ENCODE results near the gene NTMT1.

Gene NTMT1

GRCh38 chr9:129614932-129615331 is 11.0 kb upstream of the NTMT1 start:
- H3K4me3 ChIP-seq (ENCODE audit: low read depth in 1 of 5, low read length in 5 of 5) = no peak overlapping the region
- no peak overlapping the region for H3K27ac ChIP-seq (ENCODE audit: low read depth, low read length)
- H3K4me1 ChIP-seq (ENCODE audit: control insufficient read depth in 5 of 5, insufficient read depth in 5 of 5, low read length in 5 of 5) = peaks cover 0 to 15% (median 12%) of the 10 kb centered on the region in 5 donors
- no peaks in the 10 kb centered on the region for H3K36me3 ChIP-seq (ENCODE audit: control insufficient read depth in 5 of 5, insufficient read depth in 5 of 5, low read length in 5 of 5)
- H3K9ac ChIP-seq (ENCODE audit: low read length in 5 of 5) = no peak overlapping the region
- H3K9me3 ChIP-seq (ENCODE audit: control insufficient read depth in 5 of 5, low read length in 5 of 5) = no peaks in the 10 kb centered on the region
- H3K27me3 ChIP-seq (ENCODE audit: control insufficient read depth in 5 of 5, insufficient read depth in 4 of 5, low read length in 5 of 5) = peaks cover 9 to 13% (median 11%) of the 10 kb centered on the region in 5 donors

GRCh38 chr9:129615407-129616285 is 10.3 kb upstream of the NTMT1 start:
- H3K36me3 ChIP-seq (ENCODE audit: control insufficient read depth in 5 of 5, insufficient read depth in 5 of 5, low read length in 5 of 5) = no peaks in the 10 kb centered on the region
- no peak overlapping the region for H3K9ac ChIP-seq (ENCODE audit: low read length in 5 of 5)
- no peak overlapping the region for H3K27ac ChIP-seq (ENCODE audit: low read depth, low read length)
- H3K4me3 ChIP-seq (ENCODE audit: low read depth in 1 of 5, low read length in 5 of 5) = no peak overlapping the region
- no peaks in the 10 kb centered on the region for H3K9me3 ChIP-seq (ENCODE audit: control insufficient read depth in 5 of 5, low read length in 5 of 5)
- peaks cover 0 to 21% (median 16%) of the 10 kb centered on the region in 5 donors for H3K4me1 ChIP-seq (ENCODE audit: control insufficient read depth in 5 of 5, insufficient read depth in 5 of 5, low read length in 5 of 5)
- H3K27me3 ChIP-seq (ENCODE audit: control insufficient read depth in 5 of 5, insufficient read depth in 4 of 5, low read length in 5 of 5) = peaks cover 12 to 20% (median 15%) of the 10 kb centered on the region in 5 donors

- no peaks in the 10 kb centered on the region for H3K36me3 ChIP-seq (ENCODE audit: control insufficient read depth in 5 of 5, insufficient read depth in 5 of 5, low read length in 5 of 5)
- no peak overlapping the region for H3K27ac ChIP-seq (ENCODE audit: low read depth, low read length)
- H3K9me3 ChIP-seq (ENCODE audit: control insufficient read depth in 5 of 5, low read length in 5 of 5) = no peaks in the 10 kb centered on the region
- H3K4me1 ChIP-seq (ENCODE audit: control insufficient read depth in 5 of 5, insufficient read depth in 5 of 5, low read length in 5 of 5) = peaks cover 0 to 14% (median 11%) of the 10 kb centered on the region in 5 donors
- H3K9ac ChIP-seq (ENCODE audit: low read length in 5 of 5) = no peak overlapping the region
- peaks cover 18 to 27% (median 23%) of the 10 kb centered on the region in 5 donors for H3K27me3 ChIP-seq (ENCODE audit: control insufficient read depth in 5 of 5, insufficient read depth in 4 of 5, low read length in 5 of 5)
- H3K4me3 ChIP-seq (ENCODE audit: low read depth in 1 of 5, low read length in 5 of 5) = no peak overlapping the region
These were observed 8.8 kb upstream of the NTMT1 start for GRCh38 chr9:129617167-129617566.

- H3K27me3 ChIP-seq (ENCODE audit: control insufficient read depth in 5 of 5, insufficient read depth in 4 of 5, low read length in 5 of 5) = peaks cover 18 to 25% (median 22%) of the 10 kb centered on the region in 5 donors
- H3K27ac ChIP-seq (ENCODE audit: low read depth, low read length) = no peak overlapping the region
- peaks cover 0 to 18% (median 14%) of the 10 kb centered on the region in 5 donors for H3K4me1 ChIP-seq (ENCODE audit: control insufficient read depth in 5 of 5, insufficient read depth in 5 of 5, low read length in 5 of 5)
- H3K9me3 ChIP-seq (ENCODE audit: control insufficient read depth in 5 of 5, low read length in 5 of 5) = no peaks in the 10 kb centered on the region
- no peaks in the 10 kb centered on the region for H3K36me3 ChIP-seq (ENCODE audit: control insufficient read depth in 5 of 5, insufficient read depth in 5 of 5, low read length in 5 of 5)
- peak overlapping the region; percentile 40 to 55 (median 50) for H3K4me3 ChIP-seq (ENCODE audit: low read depth in 1 of 5, low read length in 5 of 5)
- peak overlapping the region in 1 of 5 donors; percentile 23 for H3K9ac ChIP-seq (ENCODE audit: low read length in 5 of 5)
These were observed 5.9 kb upstream of the NTMT1 start for GRCh38 chr9:129619787-129620668.

GRCh38 chr9:129620669-129621295 is 5.2 kb upstream of the NTMT1 start, which contains the start of gene C9orf50:
TSS of gene C9orf50 (minus strand) at chr9:129621101. CDS start at chr9:129620574, 527 bp downstream.
- Histone ChIP-seq H3K36me3 (ENCODE audit: control insufficient read depth in 5 of 5, insufficient read depth in 5 of 5, low read length in 5 of 5) (no peaks in the 10 kb centered on the region), H3K27me3 (ENCODE audit: control insufficient read depth in 5 of 5, insufficient read depth in 4 of 5, low read length in 5 of 5) (peaks cover 18 to 25% (median 22%) of the 10 kb centered on the region in 5 donors), H3K9me3 (ENCODE audit: control insufficient read depth in 5 of 5, low read length in 5 of 5) (no peaks in the 10 kb centered on the region), H3K4me1 (ENCODE audit: control insufficient read depth in 5 of 5, insufficient read depth in 5 of 5, low read length in 5 of 5) (peaks cover 0 to 24% (median 22%) of the 10 kb centered on the region in 5 donors), H3K27ac (ENCODE audit: low read depth, low read length) (no peak within 1 kb of the TSS), H3K4me3 (ENCODE audit: low read depth in 1 of 5, low read length in 5 of 5) (peak within 1 kb of the TSS in 4 of 5 donors; percentile 47 to 55 (median 50)), H3K9ac (ENCODE audit: low read length in 5 of 5) (peak within 1 kb of the TSS in 1 of 5 donors; percentile 23)

GRCh38 chr9:129623331-129623730 is 2.6 kb upstream of the NTMT1 start:
- no peaks in the 10 kb centered on the region for H3K9me3 ChIP-seq (ENCODE audit: control insufficient read depth in 5 of 5, low read length in 5 of 5)
- H3K4me3 ChIP-seq (ENCODE audit: low read depth in 1 of 5, low read length in 5 of 5) = no peak overlapping the region
- H3K36me3 ChIP-seq (ENCODE audit: control insufficient read depth in 5 of 5, insufficient read depth in 5 of 5, low read length in 5 of 5) = no peaks in the 10 kb centered on the region
- no peak overlapping the region for H3K27ac ChIP-seq (ENCODE audit: low read depth, low read length)
- H3K27me3 ChIP-seq (ENCODE audit: control insufficient read depth in 5 of 5, insufficient read depth in 4 of 5, low read length in 5 of 5) = peaks cover 18 to 25% (median 22%) of the 10 kb centered on the region in 5 donors
- peaks cover 0 to 47% (median 43%) of the 10 kb centered on the region in 5 donors for H3K4me1 ChIP-seq (ENCODE audit: control insufficient read depth in 5 of 5, insufficient read depth in 5 of 5, low read length in 5 of 5)
- H3K9ac ChIP-seq (ENCODE audit: low read length in 5 of 5) = no peak overlapping the region

GRCh38 chr9:129624168-129624759 is 1.7 kb upstream of the NTMT1 start:
- Histone ChIP-seq H3K36me3 (ENCODE audit: control insufficient read depth in 5 of 5, insufficient read depth in 5 of 5, low read length in 5 of 5) (no peaks in the 10 kb centered on the region), H3K4me1 (ENCODE audit: control insufficient read depth in 5 of 5, insufficient read depth in 5 of 5, low read length in 5 of 5) (peaks cover 0 to 53% (median 51%) of the 10 kb centered on the region in 5 donors)

GRCh38 chr9:129624947-129625346 is 1.0 kb upstream of the NTMT1 start:
- H3K36me3 ChIP-seq (ENCODE audit: control insufficient read depth in 5 of 5, insufficient read depth in 5 of 5, low read length in 5 of 5) = no peaks in the 10 kb centered on the region
- H3K9ac ChIP-seq (ENCODE audit: low read length in 5 of 5) = no peak overlapping the region
- peaks cover 0 to 53% (median 47%) of the 10 kb centered on the region in 5 donors for H3K4me1 ChIP-seq (ENCODE audit: control insufficient read depth in 5 of 5, insufficient read depth in 5 of 5, low read length in 5 of 5)
- H3K27me3 ChIP-seq (ENCODE audit: control insufficient read depth in 5 of 5, insufficient read depth in 4 of 5, low read length in 5 of 5) = peaks cover 8 to 16% (median 12%) of the 10 kb centered on the region in 5 donors
- no peak overlapping the region for H3K27ac ChIP-seq (ENCODE audit: low read depth, low read length)
- no peaks in the 10 kb centered on the region for H3K9me3 ChIP-seq (ENCODE audit: control insufficient read depth in 5 of 5, low read length in 5 of 5)
- H3K4me3 ChIP-seq (ENCODE audit: low read depth in 1 of 5, low read length in 5 of 5) = peak overlapping the region in 1 of 5 donors; percentile 90

More at GRCh38 chr9:129624168-129624759, 1.7 kb upstream of the NTMT1 start:
- Histone ChIP-seq H3K27ac (ENCODE audit: low read depth, low read length) (no peak overlapping the region), H3K4me3 (ENCODE audit: low read depth in 1 of 5, low read length in 5 of 5) (no peak overlapping the region), H3K27me3 (ENCODE audit: control insufficient read depth in 5 of 5, insufficient read depth in 4 of 5, low read length in 5 of 5) (peaks cover 14 to 23% (median 18%) of the 10 kb centered on the region in 5 donors), H3K9me3 (ENCODE audit: control insufficient read depth in 5 of 5, low read length in 5 of 5) (no peaks in the 10 kb centered on the region), H3K9ac (ENCODE audit: low read length in 5 of 5) (no peak overlapping the region)

- peak overlapping the region; percentile 70 to 90 (median 88) for H3K4me3 ChIP-seq (ENCODE audit: low read depth in 1 of 5, low read length in 5 of 5)
- peaks cover 0 to 6% (median 0%) of the 10 kb centered on the region in 5 donors for H3K36me3 ChIP-seq (ENCODE audit: control insufficient read depth in 5 of 5, insufficient read depth in 5 of 5, low read length in 5 of 5)
- peaks cover 0 to 54% (median 47%) of the 10 kb centered on the region in 5 donors for H3K4me1 ChIP-seq (ENCODE audit: control insufficient read depth in 5 of 5, insufficient read depth in 5 of 5, low read length in 5 of 5)
- peak overlapping the region; percentile 87 for H3K27ac ChIP-seq (ENCODE audit: low read depth, low read length)
- H3K27me3 ChIP-seq (ENCODE audit: control insufficient read depth in 5 of 5, insufficient read depth in 4 of 5, low read length in 5 of 5) = peaks cover 0 to 1% (median 0%) of the 10 kb centered on the region in 5 donors
- H3K9me3 ChIP-seq (ENCODE audit: control insufficient read depth in 5 of 5, low read length in 5 of 5) = no peaks in the 10 kb centered on the region
- H3K9ac ChIP-seq (ENCODE audit: low read length in 5 of 5) = peak overlapping the region; percentile 71 to 94 (median 80)
These were observed 792 bp downstream of the NTMT1 start for GRCh38 chr9:129626625-129627284.

Measured in subcutaneous abdominal adipose tissue (tissue), 5 donors.